Upper lobe of right lung (tissue), 1 donor: ENCODE data around the gene LAMTOR2. TPM values are rescaled to one million over a fixed set of nuclear protein-coding genes. Genes with fewer than 3 reads are reported as not detected.
A peak's percentile ranks its signal among the peaks of the same experiment; 100 is the strongest.

Experiments
- ATAC-seq: fragments of 200-7000 bp; cut with Tn5 transposase; one replicate; pipeline ENCODE4 v1.9.1; 2020; ENCODE audit warnings: mild to moderate bottlenecking, moderate library complexity
- DNase-seq: peaks from one replicate; pipeline ENCODE4 v3.0.0-alpha.2; 2020
- H3K27ac ChIP-seq: fragments of 200-600 bp; one replicate; pipeline ENCODE4 v1.8.0; 2022
- H3K27me3 ChIP-seq: fragments of 200-600 bp; one replicate; pipeline ENCODE4 v1.8.0; 2022; ENCODE audit warnings: mild to moderate bottlenecking
- H3K36me3 ChIP-seq: fragments of 200-600 bp; one replicate; pipeline ENCODE4 v1.8.0; 2022
- H3K4me1 ChIP-seq: fragments of 200-600 bp; one replicate; pipeline ENCODE4 v1.8.0; 2022
- H3K4me3 ChIP-seq: fragments of 200-600 bp; one replicate; pipeline ENCODE4 v1.8.0; 2022; ENCODE audit warnings: mild to moderate bottlenecking
- H3K9me3 ChIP-seq: fragments of 200-600 bp; one replicate; pipeline ENCODE4 v1.8.0; 2022
- CTCF ChIP-seq: fragments of 200-600 bp; IDR thresholded peaks from one replicate; pipeline ENCODE4 v1.8.0; 2022; ENCODE audit warnings: antibody characterized with exemption
- intact Hi-C: fragments of 100-400 bp; cut with DNase I; formaldehyde crosslinking; loops from one replicate; pipeline ENCODE4 v1.11.0; 2022
- total RNA-seq: library from RNA; stranded (reverse); fragmentation: NEBNext Ultra II Directional; extraction: Animal tissue kit (Norgen Biotek cat#: 25700); gene quantifications from one replicate; pipeline ENCODE4 v1.2.1, GENCODE V29; 2021
- donor health status: DM: no; HTN: yes; CAD: no; lungs with severe emphysema.

Gene LAMTOR2
- total RNA-seq, 1 donor from 2014 or later: 49.7 TPM

GRCh38 chr1:156097499-156098178, 43.1 kb downstream of the LAMTOR2 start:
- H3K4me3 ChIP-seq: no peak overlapping the region
- no peaks in the 10 kb centered on the region for H3K9me3 ChIP-seq
- no peaks in the 10 kb centered on the region for H3K36me3 ChIP-seq
- intact Hi-C loops: loop anchor here (5.0 kb wide), 1 partner anchor 35 kb away; no protein-coding TSS in a partner anchor
- peak overlapping the region; percentile 63 for H3K27ac ChIP-seq
- H3K4me1 ChIP-seq: peaks cover 18% of the 10 kb centered on the region
- no peaks in the 10 kb centered on the region for H3K27me3 ChIP-seq
- DNase-seq (no peak), ATAC-seq (no peak)
- no peak for TF ChIP-seq CTCF

GRCh38 chr1:156098784-156099183, 44.2 kb downstream of the LAMTOR2 start:
- Histone ChIP-seq H3K4me3 (no peak overlapping the region), H3K27me3 (no peaks in the 10 kb centered on the region), H3K4me1 (peaks cover 27% of the 10 kb centered on the region), H3K27ac (no peak overlapping the region), H3K36me3 (no peaks in the 10 kb centered on the region), H3K9me3 (no peaks in the 10 kb centered on the region)
- intact Hi-C loops: loop anchor here (5.0 kb wide), 1 partner anchor 34 kb away; no protein-coding TSS in a partner anchor
- TF ChIP-seq CTCF: no peak
- DNase-seq (no peak), ATAC-seq (no peak)

GRCh38 chr1:156099282-156099681, 44.7 kb downstream of the LAMTOR2 start:
- Histone ChIP-seq H3K27me3 (no peaks in the 10 kb centered on the region), H3K9me3 (no peaks in the 10 kb centered on the region), H3K4me1 (peaks cover 32% of the 10 kb centered on the region), H3K4me3 (no peak overlapping the region), H3K27ac (no peak overlapping the region), H3K36me3 (no peaks in the 10 kb centered on the region)
- DNase-seq (no peak), ATAC-seq (no peak)
- intact Hi-C loops: loop anchor here (5.0 kb wide), 1 partner anchor 33 kb away; no protein-coding TSS in a partner anchor
- no peak for TF ChIP-seq CTCF

- Histone ChIP-seq H3K27ac (no peak overlapping the region), H3K4me1 (peaks cover 43% of the 10 kb centered on the region)
These were observed 45.8 kb downstream of the LAMTOR2 start for GRCh38 chr1:156100205-156100995.

GRCh38 chr1:156101880-156102279, 47.3 kb downstream of the LAMTOR2 start:
- Histone ChIP-seq H3K36me3 (no peaks in the 10 kb centered on the region), H3K27me3 (no peaks in the 10 kb centered on the region), H3K4me3 (no peak overlapping the region), H3K9me3 (no peaks in the 10 kb centered on the region), H3K4me1 (peaks cover 49% of the 10 kb centered on the region), H3K27ac (no peak overlapping the region)
- DNase-seq: no peak
- ATAC-seq: no peak
- TF ChIP-seq CTCF: no peak
- intact Hi-C loops: no loop called here

More at GRCh38 chr1:156100205-156100995, 45.8 kb downstream of the LAMTOR2 start:
- Histone ChIP-seq H3K9me3 (no peaks in the 10 kb centered on the region), H3K36me3 (no peaks in the 10 kb centered on the region), H3K27me3 (no peaks in the 10 kb centered on the region), H3K4me3 (no peak overlapping the region)
- TF ChIP-seq CTCF: no peak
- intact Hi-C loops: no loop called here
- DNase-seq: no peak
- no peak for ATAC-seq
